HG02571 (cell line): ENCODE measurements around the gene COL21A1.

Experiments
- ATAC-seq: cut with Tn5 transposase; IDR thresholded peaks from one replicate; pipeline ENCODE4 v1.9.1; 2021; ENCODE audit warnings: mild to moderate bottlenecking, moderate library complexity; ENCODE audit not compliant: unreplicated experiment

Gene COL21A1

GRCh38 chr6:56140090-56140489, 107.3 kb downstream of the COL21A1 start:
- ATAC-seq: no peak

GRCh38 chr6:56115715-56116114, 131.7 kb downstream of the COL21A1 start:
- ATAC-seq: no peak

GRCh38 chr6:56109149-56109548, 138.2 kb downstream of the COL21A1 start:
- ATAC-seq: no peak

- no peak for ATAC-seq
These were observed 141.1 kb downstream of the COL21A1 start for GRCh38 chr6:56106231-56106630.

GRCh38 chr6:56104591-56104990, 142.8 kb downstream of the COL21A1 start:
- no peak for ATAC-seq

GRCh38 chr6:56102216-56102615, 145.2 kb downstream of the COL21A1 start:
- no peak for ATAC-seq

- ATAC-seq: no peak
These were observed 146.2 kb downstream of the COL21A1 start for GRCh38 chr6:56101141-56101553.

- no peak for ATAC-seq
These were observed 150.3 kb downstream of the COL21A1 start for GRCh38 chr6:56096946-56097621.

- no peak for ATAC-seq
These were observed 150.8 kb downstream of the COL21A1 start for GRCh38 chr6:56096541-56096940.

GRCh38 chr6:56093776-56094175, 153.6 kb downstream of the COL21A1 start:
- no peak for ATAC-seq

GRCh38 chr6:56091159-56091869, 156.1 kb downstream of the COL21A1 start:
- no peak for ATAC-seq

- ATAC-seq: no peak
These were observed 158.7 kb downstream of the COL21A1 start for GRCh38 chr6:56088641-56089040.

- ATAC-seq: no peak
These were observed 160.0 kb downstream of the COL21A1 start for GRCh38 chr6:56087421-56087820.

GRCh38 chr6:56079751-56080540, 167.4 kb downstream of the COL21A1 start:
- no peak for ATAC-seq

GRCh38 chr6:56076033-56076432, 171.3 kb downstream of the COL21A1 start:
- no peak for ATAC-seq

- no peak for ATAC-seq
These were observed 173.6 kb downstream of the COL21A1 start for GRCh38 chr6:56073761-56074160.

GRCh38 chr6:56073315-56073714, 174.1 kb downstream of the COL21A1 start:
- ATAC-seq: no peak

- no peak for ATAC-seq
These were observed 174.5 kb downstream of the COL21A1 start for GRCh38 chr6:56072856-56073255.

- ATAC-seq: no peak
These were observed 182.0 kb downstream of the COL21A1 start for GRCh38 chr6:56065408-56065807.

- no peak for ATAC-seq
These were observed 184.5 kb downstream of the COL21A1 start for GRCh38 chr6:56062836-56063235.

GRCh38 chr6:56058636-56059035, 188.7 kb downstream of the COL21A1 start:
- ATAC-seq: no peak
